ENCODE data around the gene PNRC2.

- TF ChIP-seq CTCF (IDR thresholded peaks at IDR 0.05) (no peak), POLR2A (IDR thresholded peaks at IDR 0.05) (no peak)
Observed at GRCh38 chr1:24010650-24011049, 51.0 kb downstream of the PNRC2 start.

All from right lobe of liver (tissue), 4 donors.